ENCODE measurements around the gene APELA.
"Not testable (repeated sequence)": the region's sequence is repeated elsewhere in the genome, so short reads cannot be mapped to it uniquely, and the experiment has no call there.

Gene APELA

DNA sequence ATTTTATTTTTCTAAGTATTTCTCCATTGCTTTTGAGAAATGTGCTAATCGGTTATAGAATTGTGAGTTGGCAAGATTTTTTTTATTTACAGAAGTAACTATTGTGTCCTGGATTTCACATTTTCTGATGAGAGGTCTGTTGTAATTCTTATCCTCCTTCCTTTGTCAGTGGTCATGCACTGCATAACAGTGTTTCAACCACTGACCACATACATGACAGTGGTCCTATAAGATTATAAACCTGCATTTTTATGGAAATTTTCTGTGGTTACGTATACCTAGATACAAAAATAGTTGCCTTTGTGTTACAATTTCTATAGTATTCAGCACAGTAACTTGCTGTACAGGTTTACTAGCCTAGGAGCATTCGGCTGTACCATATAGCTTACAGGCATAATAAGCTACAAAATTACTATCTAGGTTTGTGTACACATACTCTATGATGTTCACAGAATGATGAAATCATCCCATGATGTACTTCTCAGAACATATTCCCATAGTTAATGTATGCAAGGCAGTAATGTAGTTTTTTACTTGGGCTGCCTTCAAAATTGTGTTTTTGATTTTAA is 47.8 kb downstream of the APELA start:
- DNase-seq (ENCODE audit: low read depth, low spot score): no peak

DNA sequence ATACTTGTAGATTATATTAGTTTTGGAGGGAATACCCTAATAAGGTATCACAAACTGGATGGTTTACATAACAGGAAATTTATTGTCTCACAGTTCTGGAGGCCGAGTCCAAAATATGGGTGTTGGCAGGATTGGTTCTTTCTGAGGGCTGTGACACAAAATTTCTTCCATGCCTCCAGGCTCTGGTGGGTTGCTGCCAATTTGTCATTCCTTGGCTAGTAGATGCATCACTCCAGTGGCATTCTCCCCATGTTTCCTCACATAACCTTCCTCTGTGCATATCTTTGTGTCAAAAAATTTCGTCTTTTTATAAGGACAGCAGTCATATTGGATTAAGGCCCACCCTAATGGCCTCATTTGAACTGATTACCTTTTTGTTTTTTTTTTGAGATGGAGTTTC is 49.3 kb downstream of the APELA start:
- DNase-seq (ENCODE audit: low read depth, low spot score): no peak

DNA sequence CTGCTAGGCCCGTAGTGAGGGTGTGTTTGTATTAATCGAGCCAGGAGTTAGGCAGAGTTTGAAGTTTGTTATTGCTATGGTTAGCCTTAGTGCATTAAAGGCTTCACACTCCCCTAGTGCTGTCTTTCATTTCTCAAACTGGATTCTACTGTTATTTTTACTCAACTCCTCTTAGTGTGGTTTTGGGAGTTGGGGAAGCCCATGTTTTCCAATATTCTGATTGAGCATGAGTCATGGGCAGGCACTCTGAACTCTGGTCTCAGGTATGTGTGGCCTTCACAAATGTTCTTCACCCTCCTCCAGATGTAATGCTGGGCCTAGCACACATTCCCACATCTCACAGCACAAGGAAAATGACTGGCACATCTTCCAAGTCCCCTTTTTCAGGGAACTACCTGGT is 50.1 kb downstream of the APELA start:
- not testable (repeated sequence) for DNase-seq (ENCODE audit: low read depth, low spot score)

DNA sequence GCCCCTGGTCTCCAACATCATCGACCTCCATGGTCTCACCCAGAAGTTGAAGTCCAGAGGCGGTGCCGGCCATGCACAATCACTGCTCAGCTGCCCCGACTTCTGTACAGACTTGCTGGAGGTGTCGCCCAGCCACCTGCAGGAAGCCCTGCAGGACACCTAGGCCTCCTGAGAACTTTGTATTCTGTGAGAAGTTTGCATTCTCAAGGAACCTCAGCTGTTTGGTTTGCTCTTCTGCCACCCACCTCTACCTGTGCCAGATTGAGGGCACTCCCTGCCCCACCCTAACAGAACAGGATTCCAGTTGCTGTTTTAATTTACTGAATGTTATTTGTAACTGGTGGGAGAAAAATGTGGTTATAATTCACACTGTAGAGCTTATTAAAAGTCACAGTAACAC is 53.7 kb downstream of the APELA start:
- DNase-seq (ENCODE audit: low read depth, low spot score): no peak

DNA sequence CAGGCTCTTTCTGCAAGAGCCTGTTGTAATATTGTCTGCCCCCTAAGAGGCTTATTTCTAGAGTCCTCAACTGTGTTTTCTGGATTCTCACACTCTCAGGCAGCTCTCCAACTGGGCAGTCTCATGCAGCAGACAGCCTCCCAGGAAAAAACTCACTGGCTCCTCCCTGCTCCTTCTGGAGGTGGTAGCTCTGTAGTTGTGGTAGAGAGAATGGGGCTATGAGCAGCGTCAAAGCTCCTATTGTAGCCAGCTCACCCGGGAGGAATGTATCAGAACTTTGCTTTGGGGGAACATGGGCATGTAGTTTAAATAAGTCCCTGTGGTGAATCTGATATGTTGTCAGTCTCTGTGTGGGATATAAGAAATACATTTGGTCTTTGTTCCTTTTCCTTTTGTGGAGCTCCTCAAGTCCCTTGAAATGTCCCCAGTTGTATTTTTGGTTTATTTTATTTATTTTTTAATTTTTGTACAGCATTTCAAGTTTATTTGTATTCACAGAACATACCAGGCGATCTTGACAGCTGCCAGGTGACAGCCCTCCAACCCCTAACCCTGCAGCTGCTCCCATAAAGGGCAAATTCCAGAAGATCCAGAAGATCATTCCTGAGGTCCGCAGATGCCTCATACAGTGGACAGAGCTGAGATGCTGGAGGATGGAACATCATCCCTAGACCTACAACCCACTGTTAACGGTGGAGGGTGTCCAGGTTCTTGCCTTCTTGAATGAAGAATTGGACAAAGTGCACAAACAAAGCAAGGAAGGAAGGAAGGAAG is 54.8 kb downstream of the APELA start:
- no peak for DNase-seq (ENCODE audit: low read depth, low spot score)

DNA sequence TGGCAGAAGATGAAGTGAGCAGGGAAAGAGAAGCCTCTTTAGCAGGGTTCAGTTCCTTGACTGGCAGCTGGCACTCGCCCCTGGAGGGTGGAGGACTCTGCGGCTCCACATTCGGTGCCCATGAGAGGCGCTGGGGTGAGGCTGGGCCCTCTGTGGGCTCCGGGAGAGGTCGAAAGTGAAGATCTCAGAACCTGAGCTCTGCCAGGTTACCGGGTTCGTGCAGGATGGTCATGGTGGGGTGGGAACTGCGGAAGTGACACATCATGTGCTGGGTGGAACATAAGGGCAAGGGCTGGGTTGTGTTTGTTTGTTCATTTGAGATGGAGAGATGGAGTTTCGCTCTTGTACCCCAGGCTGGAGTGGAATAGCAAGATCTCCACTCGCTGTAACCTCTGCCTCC is 56.3 kb downstream of the APELA start:
- DNase-seq (ENCODE audit: low read depth, low spot score): no peak

GRCh38 chr4:164935363-164935762 is 58.4 kb downstream of the APELA start:
- no peak for DNase-seq (ENCODE audit: low read depth, low spot score)

GRCh38 chr4:164935865-164936606 is 59.1 kb downstream of the APELA start:
- DNase-seq (ENCODE audit: low read depth, low spot score): not testable (repeated sequence)

DNA sequence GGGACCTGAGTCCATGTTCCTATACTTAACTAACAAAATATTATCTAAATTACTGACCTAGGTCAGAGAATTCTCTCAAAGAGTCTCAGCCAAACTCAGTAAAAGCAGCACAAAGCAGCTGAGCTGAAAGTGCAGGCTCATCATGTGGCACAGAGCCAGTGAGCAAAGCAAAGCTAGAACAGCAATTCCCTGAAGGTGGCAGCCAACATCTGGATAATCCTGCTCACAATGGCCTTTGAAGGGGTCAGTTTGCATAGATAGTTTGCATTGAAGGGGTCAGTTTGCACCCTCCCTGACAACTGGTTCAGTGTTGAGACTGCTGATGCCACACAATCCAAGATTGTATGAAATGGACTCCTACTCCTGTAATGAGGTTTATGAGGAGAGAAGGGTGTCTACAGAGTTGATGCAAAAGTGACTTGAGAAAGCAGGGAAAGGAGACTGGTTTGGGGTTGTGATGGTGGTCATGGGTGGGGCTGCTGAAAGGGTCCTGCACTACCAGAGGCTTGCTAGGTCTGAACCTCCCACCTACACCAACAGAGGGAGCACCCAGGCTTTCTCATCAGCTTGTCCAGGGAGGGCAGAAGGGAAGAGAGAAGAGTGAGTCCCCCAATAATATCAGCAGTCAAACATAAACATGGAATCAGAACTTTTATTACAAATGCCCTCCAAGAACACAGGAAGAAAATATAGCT is 60.7 kb downstream of the APELA start:
- no peak for DNase-seq (ENCODE audit: low read depth, low spot score)

GRCh38 chr4:164943192-164943591 is 66.2 kb downstream of the APELA start:
- no peak for DNase-seq (ENCODE audit: low read depth, low spot score)

- DNase-seq (ENCODE audit: low read depth, low spot score): no peak
Observed at GRCh38 chr4:164945146-164945545, 68.2 kb downstream of the APELA start.

GRCh38 chr4:164946810-164947209 is 69.8 kb downstream of the APELA start:
- DNase-seq (ENCODE audit: low read depth, low spot score): no peak

Measured in iPS DF 19.7 (cell line).